Measurements from ENCODE around the gene C1orf94.

The C1orf94 gene

GRCh38 chr1:34192621-34193020, 15.9 kb downstream of the C1orf94 start:
- Histone ChIP-seq H3K9me3 (ENCODE audit: insufficient read depth, low read length) (no peaks in the 10 kb centered on the region), H3K4me2 (ENCODE audit: low read length) (no peak overlapping the region), H2AFZ (ENCODE audit: low read depth, low read length) (no peak overlapping the region), H3K27me3 (ENCODE audit: low read depth, low read length) (no peaks in the 10 kb centered on the region), H3K4me1 (ENCODE audit: low read length) (peaks cover 14% of the 10 kb centered on the region), H3K36me3 (replicated peaks; ENCODE audit: low read depth, low read length) (no peaks in the 10 kb centered on the region), H4K20me1 (ENCODE audit: insufficient read depth, low read length) (no peaks in the 10 kb centered on the region), H3K4me3 (ENCODE audit: low read length) (no peak overlapping the region), H3K27ac (ENCODE audit: low read length) (no peak overlapping the region), H3K9ac (ENCODE audit: low read length) (no peak overlapping the region), H3K79me2 (ENCODE audit: low read length) (no peaks in the 10 kb centered on the region)
- no peak for TF ChIP-seq EZH2phosphoT487 (IDR thresholded peaks at IDR 0.05; ENCODE audit: low read depth)
- TF ChIP-seq CTCF (IDR thresholded peaks at IDR 0.05; ENCODE audit: low read depth, low read length): no peak

- H3K9ac ChIP-seq (ENCODE audit: low read length): no peak overlapping the region
- H3K4me1 ChIP-seq (ENCODE audit: low read length): no peaks in the 10 kb centered on the region
- no peak for TF ChIP-seq CTCF (IDR thresholded peaks at IDR 0.05; ENCODE audit: low read depth, low read length)
- no peak for TF ChIP-seq EZH2phosphoT487 (IDR thresholded peaks at IDR 0.05; ENCODE audit: low read depth)
- H3K36me3 ChIP-seq (replicated peaks; ENCODE audit: low read depth, low read length): no peaks in the 10 kb centered on the region
- H3K79me2 ChIP-seq (ENCODE audit: low read length): no peaks in the 10 kb centered on the region
- no peaks in the 10 kb centered on the region for H3K27me3 ChIP-seq (ENCODE audit: low read depth, low read length)
- H3K9me3 ChIP-seq (ENCODE audit: insufficient read depth, low read length): no peaks in the 10 kb centered on the region
- no peak overlapping the region for H2AFZ ChIP-seq (ENCODE audit: low read depth, low read length)
- H3K4me2 ChIP-seq (ENCODE audit: low read length): no peak overlapping the region
- no peak overlapping the region for H3K27ac ChIP-seq (ENCODE audit: low read length)
- H4K20me1 ChIP-seq (ENCODE audit: insufficient read depth, low read length): no peaks in the 10 kb centered on the region
- H3K4me3 ChIP-seq (ENCODE audit: low read length): no peak overlapping the region
These were observed 23.2 kb downstream of the C1orf94 start for GRCh38 chr1:34199927-34200326.

GRCh38 chr1:34212673-34213072, 36.0 kb downstream of the C1orf94 start:
- H3K4me1 ChIP-seq (ENCODE audit: low read length): no peaks in the 10 kb centered on the region
- no peaks in the 10 kb centered on the region for H3K79me2 ChIP-seq (ENCODE audit: low read length)
- no peaks in the 10 kb centered on the region for H3K36me3 ChIP-seq (replicated peaks; ENCODE audit: low read depth, low read length)
- no peak overlapping the region for H3K4me3 ChIP-seq (ENCODE audit: low read length)
- no peak overlapping the region for H3K27ac ChIP-seq (ENCODE audit: low read length)
- no peaks in the 10 kb centered on the region for H4K20me1 ChIP-seq (ENCODE audit: insufficient read depth, low read length)
- H3K9ac ChIP-seq (ENCODE audit: low read length): no peak overlapping the region
- no peak for TF ChIP-seq CTCF (IDR thresholded peaks at IDR 0.05; ENCODE audit: low read depth, low read length)
- TF ChIP-seq EZH2phosphoT487 (IDR thresholded peaks at IDR 0.05; ENCODE audit: low read depth): no peak
- no peaks in the 10 kb centered on the region for H3K9me3 ChIP-seq (ENCODE audit: insufficient read depth, low read length)
- H3K4me2 ChIP-seq (ENCODE audit: low read length): no peak overlapping the region
- 0 out of 2 replicates have a peak, but pooled peaks cover under 1% of the 10 kb centered on the region for H3K27me3 ChIP-seq (ENCODE audit: low read depth, low read length)
- H2AFZ ChIP-seq (ENCODE audit: low read depth, low read length): no peak overlapping the region

GRCh38 chr1:34213956-34214355, 37.2 kb downstream of the C1orf94 start:
- Histone ChIP-seq H3K9ac (ENCODE audit: low read length) (no peak overlapping the region), H3K4me1 (ENCODE audit: low read length) (no peaks in the 10 kb centered on the region), H3K9me3 (ENCODE audit: insufficient read depth, low read length) (no peaks in the 10 kb centered on the region), H3K27me3 (ENCODE audit: low read depth, low read length) (0 out of 2 replicates have a peak, but pooled peaks cover 4% of the 10 kb centered on the region), H2AFZ (ENCODE audit: low read depth, low read length) (no peak overlapping the region), H3K36me3 (replicated peaks; ENCODE audit: low read depth, low read length) (no peaks in the 10 kb centered on the region), H4K20me1 (ENCODE audit: insufficient read depth, low read length) (no peaks in the 10 kb centered on the region), H3K4me2 (ENCODE audit: low read length) (no peak overlapping the region), H3K79me2 (ENCODE audit: low read length) (no peaks in the 10 kb centered on the region), H3K4me3 (ENCODE audit: low read length) (no peak overlapping the region), H3K27ac (ENCODE audit: low read length) (no peak overlapping the region)
- TF ChIP-seq CTCF (IDR thresholded peaks at IDR 0.05; ENCODE audit: low read depth, low read length): no peak
- no peak for TF ChIP-seq EZH2phosphoT487 (IDR thresholded peaks at IDR 0.05; ENCODE audit: low read depth)

Measured in OCI-LY3 (cell line).